ENCODE measurements around the gene TFF3. TPM values are rescaled to one million over a fixed set of nuclear protein-coding genes. Genes with fewer than 3 reads are reported as not detected.

Gene TFF3
- total and polyA plus RNA-seq, 7 donors: 0.92 to 3.3 (median 2.1) TPM

DNA sequence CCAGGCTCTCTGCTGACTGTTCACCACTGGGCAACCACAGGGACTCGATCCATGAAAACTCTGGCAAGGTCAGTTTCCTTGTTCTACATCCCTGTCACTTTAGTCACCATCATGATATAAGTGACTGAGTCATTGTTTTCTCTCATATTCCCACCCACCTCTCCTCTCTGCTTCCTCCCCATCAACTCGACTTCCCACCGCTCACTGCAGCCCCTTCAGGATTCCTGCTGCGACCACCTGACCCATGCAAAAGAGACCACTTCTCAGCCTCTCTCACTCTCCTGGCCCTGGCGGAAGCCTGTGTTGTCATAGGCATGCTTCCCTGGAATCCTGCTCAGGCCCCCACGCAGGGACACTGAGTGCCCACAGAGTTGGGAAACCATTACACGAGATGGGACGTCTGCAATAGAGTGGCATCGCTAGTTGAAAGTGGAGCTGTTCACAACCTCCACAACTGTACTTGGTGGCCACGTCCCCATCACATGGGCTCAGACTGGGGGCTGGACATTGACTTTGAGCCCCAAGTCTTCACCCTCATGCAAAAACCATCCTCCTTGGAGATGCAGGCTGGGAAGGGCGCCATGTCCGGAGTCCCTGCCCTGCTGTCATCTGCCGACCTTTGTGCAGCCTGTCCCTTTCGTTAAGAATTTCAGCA lies 37.4 kb upstream of the TFF3 start:
- ATAC-seq (no peak), DNase-seq (no peak)
- intact Hi-C loops (cut with DNase I): no loop called here
- H3K9me3 ChIP-seq: peaks cover 4% of the 10 kb centered on the region
- peaks cover 0 to 9% (median 2%) of the 10 kb centered on the region in 3 donors for H3K27me3 ChIP-seq (ENCODE audit: insufficient read depth in 3 of 3, low read length in 2 of 3)
- no peak overlapping the region for H3K27ac ChIP-seq
- H3K36me3 ChIP-seq (ENCODE audit: insufficient read depth in 1 of 2, low read depth in 1 of 2): no peaks in the 10 kb centered on the region
- no peaks in the 10 kb centered on the region for H3K4me1 ChIP-seq
- WGBS, 3 donors: 78 to 89% (median 84%) methylated on average over 14 of the region's 14 CpGs
- no peak overlapping the region for H3K4me3 ChIP-seq
- TF ChIP-seq, protein P1, sequence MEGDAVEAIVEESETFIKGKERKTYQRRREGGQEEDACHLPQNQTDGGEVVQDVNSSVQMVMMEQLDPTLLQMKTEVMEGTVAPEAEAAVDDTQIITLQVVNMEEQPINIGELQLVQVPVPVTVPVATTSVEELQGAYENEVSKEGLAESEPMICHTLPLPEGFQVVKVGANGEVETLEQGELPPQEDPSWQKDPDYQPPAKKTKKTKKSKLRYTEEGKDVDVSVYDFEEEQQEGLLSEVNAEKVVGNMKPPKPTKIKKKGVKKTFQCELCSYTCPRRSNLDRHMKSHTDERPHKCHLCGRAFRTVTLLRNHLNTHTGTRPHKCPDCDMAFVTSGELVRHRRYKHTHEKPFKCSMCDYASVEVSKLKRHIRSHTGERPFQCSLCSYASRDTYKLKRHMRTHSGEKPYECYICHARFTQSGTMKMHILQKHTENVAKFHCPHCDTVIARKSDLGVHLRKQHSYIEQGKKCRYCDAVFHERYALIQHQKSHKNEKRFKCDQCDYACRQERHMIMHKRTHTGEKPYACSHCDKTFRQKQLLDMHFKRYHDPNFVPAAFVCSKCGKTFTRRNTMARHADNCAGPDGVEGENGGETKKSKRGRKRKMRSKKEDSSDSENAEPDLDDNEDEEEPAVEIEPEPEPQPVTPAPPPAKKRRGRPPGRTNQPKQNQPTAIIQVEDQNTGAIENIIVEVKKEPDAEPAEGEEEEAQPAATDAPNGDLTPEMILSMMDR (IDR thresholded peaks at IDR 0.05): no peak

DNA sequence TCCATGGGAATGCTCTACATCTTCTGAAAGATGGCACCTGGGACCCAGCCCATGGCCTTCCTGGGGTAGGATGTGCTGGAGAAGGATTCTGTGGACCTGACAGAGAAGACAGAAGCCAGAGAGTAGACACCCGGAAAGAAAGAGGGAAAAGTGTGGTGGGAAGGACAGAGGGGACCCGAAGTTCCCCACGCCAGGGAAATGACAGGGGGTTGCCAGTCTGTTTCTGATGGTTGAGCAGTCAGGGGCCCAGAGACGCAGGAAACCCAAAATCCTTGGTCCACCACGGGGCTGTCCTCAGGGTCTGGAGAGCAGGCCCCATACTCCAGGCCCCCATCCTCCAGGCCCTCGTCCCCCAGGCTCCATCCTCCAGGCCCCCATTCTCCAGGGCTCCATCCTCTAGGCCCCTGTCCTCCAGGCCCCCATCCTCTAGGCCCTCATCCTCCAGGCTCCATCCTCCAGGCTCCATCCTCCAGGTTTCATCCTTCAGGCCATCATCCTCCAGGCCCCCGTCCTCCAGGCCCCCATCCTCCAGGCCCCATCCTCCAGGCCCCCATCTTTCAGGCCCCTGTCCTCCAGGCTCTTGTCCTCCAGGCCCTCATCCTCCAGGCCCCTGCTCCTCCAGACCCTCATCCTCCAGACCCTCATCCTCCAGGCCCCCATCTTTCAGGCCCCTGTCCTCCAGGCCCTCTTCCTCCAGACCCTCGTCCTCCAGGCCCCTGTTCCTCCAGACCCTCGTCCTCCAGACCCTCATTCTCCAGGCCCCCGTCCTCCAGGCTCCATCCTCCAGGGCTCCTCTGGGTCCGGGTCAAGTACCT lies 36.6 kb upstream of the TFF3 start:
- H3K27ac ChIP-seq: no peak overlapping the region
- DNase-seq (no peak), ATAC-seq (no peak)
- 78 to 83% (median 79%) methylated on average over 11 of the region's 11 CpGs for WGBS, 3 donors
- TF ChIP-seq, protein P1 (IDR thresholded peaks at IDR 0.05): no peak
- H3K9me3 ChIP-seq: peaks cover 4% of the 10 kb centered on the region
- H3K4me3 ChIP-seq: no peak overlapping the region
- no peaks in the 10 kb centered on the region for H3K36me3 ChIP-seq (ENCODE audit: insufficient read depth in 1 of 2, low read depth in 1 of 2)
- H3K4me1 ChIP-seq: no peaks in the 10 kb centered on the region
- intact Hi-C loops (cut with DNase I): no loop called here
- peaks cover 0 to 15% (median 7%) of the 10 kb centered on the region in 3 donors for H3K27me3 ChIP-seq (ENCODE audit: insufficient read depth in 3 of 3, low read length in 2 of 3)

DNA sequence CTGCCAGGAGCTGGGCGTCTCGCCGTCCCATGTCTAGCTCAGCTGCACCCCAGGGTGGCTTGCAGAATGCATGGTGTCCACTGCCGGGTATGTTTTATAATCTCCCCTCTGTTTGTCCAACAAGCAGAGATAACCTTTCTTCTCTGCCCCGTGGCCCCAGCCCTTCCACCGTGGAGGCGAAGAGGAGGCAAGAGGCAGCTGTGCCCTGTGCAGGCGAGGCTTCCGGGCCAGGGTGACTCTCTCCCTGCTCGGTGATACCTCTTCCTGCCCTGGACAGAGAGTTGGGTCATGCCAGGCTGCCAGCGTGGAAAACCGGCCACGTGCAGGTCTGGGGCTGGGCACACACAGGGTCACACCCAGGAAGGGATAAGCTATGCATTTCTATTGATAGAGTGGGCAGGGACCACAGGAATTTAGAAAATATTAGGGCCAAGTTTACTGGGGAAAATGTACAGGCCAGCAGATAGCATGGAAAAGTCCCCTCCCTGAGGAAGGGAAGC lies 35.8 kb upstream of the TFF3 start, which contains the start of gene TFF2:
Gene TFF2, minus strand, starts transcription at position 68 of the 500 bp plus-strand sequence. Its CDS starts 37 bp downstream, at position 31.
- Histone ChIP-seq H3K36me3 (ENCODE audit: insufficient read depth in 1 of 2, low read depth in 1 of 2) (no peaks in the 10 kb centered on the region), H3K27me3 (ENCODE audit: insufficient read depth in 3 of 3, low read length in 2 of 3) (peaks cover 0 to 22% (median 7%) of the 10 kb centered on the region in 3 donors), H3K4me1 (no peaks in the 10 kb centered on the region), H3K4me3 (no peak within 1 kb of the TSS), H3K9me3 (peaks cover 4% of the 10 kb centered on the region), H3K27ac (no peak within 1 kb of the TSS)
- intact Hi-C loops (cut with DNase I): no loop called here
- ATAC-seq (no peak), DNase-seq (no peak)
- TF ChIP-seq, protein P1 (IDR thresholded peaks at IDR 0.05): no peak
- 62 to 65% (median 64%) methylated on average over 13 of the region's 13 CpGs for WGBS, 3 donors

DNA sequence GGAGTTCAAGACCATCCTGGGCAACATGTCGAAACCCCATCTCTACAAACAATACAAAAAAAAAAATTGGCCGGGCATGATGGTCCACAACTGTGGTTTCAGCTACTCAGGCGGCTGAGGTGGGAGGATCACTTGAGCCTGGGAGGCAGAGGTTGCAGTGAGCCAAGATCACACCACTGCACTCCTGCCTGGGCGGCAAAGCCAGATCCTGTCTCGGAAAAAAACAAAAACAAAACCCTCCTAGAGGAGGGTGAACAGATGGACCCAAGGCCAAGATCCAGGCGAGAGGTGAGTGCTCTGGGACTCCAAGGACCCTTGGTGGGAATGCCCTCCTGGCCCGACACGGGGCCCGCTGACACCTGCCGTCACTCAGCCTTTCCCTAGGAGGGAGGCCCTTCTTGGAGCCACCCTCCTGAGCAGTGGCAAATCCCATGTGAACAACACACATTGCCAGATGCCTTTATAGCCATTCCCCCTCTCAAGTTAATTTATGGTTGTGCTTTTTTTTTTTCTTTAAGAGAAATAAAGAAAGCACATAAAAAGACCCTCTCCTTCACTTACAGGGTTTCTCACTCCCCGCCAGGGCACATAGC lies 35.2 kb upstream of the TFF3 start:
- no peaks in the 10 kb centered on the region for H3K4me1 ChIP-seq
- intact Hi-C loops (cut with DNase I): no loop called here
- H3K9me3 ChIP-seq: peaks cover 4% of the 10 kb centered on the region
- H3K36me3 ChIP-seq (ENCODE audit: insufficient read depth in 1 of 2, low read depth in 1 of 2): no peaks in the 10 kb centered on the region
- DNase-seq (no peak), ATAC-seq (no peak)
- no peak overlapping the region for H3K27ac ChIP-seq
- H3K4me3 ChIP-seq: no peak overlapping the region
- WGBS, 3 donors: 64 to 78% (median 71%) methylated on average over 11 of the region's 11 CpGs
- H3K27me3 ChIP-seq (ENCODE audit: insufficient read depth in 3 of 3, low read length in 2 of 3): peaks cover 0 to 22% (median 7%) of the 10 kb centered on the region in 3 donors
- TF ChIP-seq, protein P1 (IDR thresholded peaks at IDR 0.05): no peak
